Liver (tissue), 9 donors: ENCODE data around the gene CCL22. TPM values are rescaled to one million over a fixed set of nuclear protein-coding genes. Genes with fewer than 3 reads are reported as not detected.

ENCODE experiments used
- DNase-seq: peaks from one replicate; pipeline ENCODE4 v3.0.0-alpha.2; 2017; ENCODE audit warnings: low spot score
- H3K27ac ChIP-seq, 2 donors: one replicate each; pipeline ENCODE4 v1.7.0; 2013; ENCODE audit warnings: inconsistent platforms in 2 of 2, low read length in 2 of 2, control low read depth in 1 of 2, low read depth in 1 of 2, mild to moderate bottlenecking in 1 of 2
- H3K27me3 ChIP-seq, 4 donors: one replicate each; pipeline versions ENCODE4 v1.6.1 to v1.7.0; 2013; ENCODE audit warnings: low read length in 3 of 4, inconsistent platforms in 1 of 4, mild to moderate bottlenecking in 1 of 4, moderate library complexity in 1 of 4; ENCODE audit not compliant: control insufficient read depth in 4 of 4, insufficient read depth in 4 of 4
- H3K36me3 ChIP-seq, 4 donors: one replicate each; pipeline versions ENCODE4 v1.6.1 to v1.7.0; 2013; ENCODE audit warnings: low read length in 3 of 4, mild to moderate bottlenecking in 3 of 4, low read depth in 1 of 4, moderate library complexity in 1 of 4; ENCODE audit not compliant: control insufficient read depth in 4 of 4, insufficient read depth in 3 of 4
- H3K4me1 ChIP-seq, 4 donors: one replicate each; pipeline versions ENCODE4 v1.6.1 to v1.7.0; 2013; ENCODE audit warnings: low read length in 3 of 4, mild to moderate bottlenecking in 3 of 4, moderate library complexity in 1 of 4; ENCODE audit not compliant: control insufficient read depth in 4 of 4, insufficient read depth in 4 of 4
- H3K4me3 ChIP-seq, 3 donors: one replicate each; pipeline versions ENCODE4 v1.6.1 to v1.7.0; 2013; ENCODE audit warnings: low read length in 3 of 3, control low read depth in 1 of 3, low read depth in 1 of 3, mild to moderate bottlenecking in 1 of 3
- H3K9ac ChIP-seq, 2 donors: one replicate each; pipeline ENCODE4 v1.7.0; 2013; ENCODE audit warnings: low read length in 2 of 2, mild to moderate bottlenecking in 2 of 2, moderate library complexity in 2 of 2, control low read depth in 1 of 2, low read depth in 1 of 2
- H3K9me3 ChIP-seq, 4 donors: one replicate each; pipeline versions ENCODE4 v1.6.1 to v1.7.0; 2013; ENCODE audit warnings: low read length in 3 of 4; ENCODE audit not compliant: control insufficient read depth in 4 of 4
- EGR1 ChIP-seq, 2 donors: IDR thresholded peaks; 2 replicates each; pipeline ENCODE4 v1.6.1; 2016 to 2018; ENCODE audit warnings: antibody characterized with exemption in 2 of 2, low read depth in 2 of 2
- FOXA1 ChIP-seq: IDR thresholded peaks from 2 replicates; pipeline ENCODE4 v1.6.1; 2016; ENCODE audit warnings: antibody characterized with exemption
- FOXA2 ChIP-seq: IDR thresholded peaks from 2 replicates; pipeline ENCODE4 v1.6.1; 2016; ENCODE audit warnings: antibody characterized with exemption
- HNF4A ChIP-seq, 2 donors: conservative IDR thresholded peaks; 2 replicates each; pipeline ENCODE4 v1.6.1; 2016; ENCODE audit warnings: antibody characterized with exemption in 2 of 2, mild to moderate bottlenecking in 2 of 2
- JUND ChIP-seq, 2 donors: IDR thresholded peaks; 2 replicates each; pipeline ENCODE4 v1.6.1; 2016; ENCODE audit warnings: antibody characterized with exemption in 2 of 2
- MAX ChIP-seq: IDR thresholded peaks from 2 replicates; pipeline ENCODE4 v1.6.1; 2016; ENCODE audit warnings: antibody characterized with exemption
- NR2F2 ChIP-seq: IDR thresholded peaks from 2 replicates; pipeline ENCODE4 v1.6.1; 2016; ENCODE audit warnings: antibody characterized with exemption
- RAD21 ChIP-seq, 2 donors: IDR thresholded peaks; 2 replicates each; pipeline ENCODE4 v1.6.1; 2016; ENCODE audit warnings: antibody characterized with exemption in 2 of 2, mild to moderate bottlenecking in 2 of 2
- TAF1 ChIP-seq: conservative IDR thresholded peaks from 2 replicates; pipeline ENCODE4 v1.6.1; 2016; ENCODE audit warnings: antibody characterized with exemption, mild to moderate bottlenecking
- YY1 ChIP-seq: IDR thresholded peaks from 2 replicates; pipeline ENCODE4 v1.6.1; 2016; ENCODE audit warnings: antibody characterized with exemption, mild to moderate bottlenecking
- whole genome bisulfite sequencing: extraction: QIAGEN DNeasy Blood & Tissue Kit; methylation state at CpG from one replicate; pipeline ENCODE4 v1.1.7; 2013; 5-methylcytosine and 5-hydroxymethylcytosine counted together
- polyA plus RNA-seq, 2 donors: library from polyadenylated mRNA; stranded (reverse) in 1 of 2; unstranded in 1 of 2; fragments of 200-250 nt in 1 of 2; fragments of >200 nt in 1 of 2; fragmentation: Nextera tagmentation in 1 of 2; extraction: Ambion mirVana in 1 of 2; gene quantifications; one replicate each; pipeline versions ENCODE4 v1.2.1 to v1.2.3, GENCODE V29; 2013 to 2015
- total RNA-seq, 2 donors: library from RNA; depleted of rRNA; stranded (reverse); fragments of >200 nt; gene quantifications; one replicate each; pipeline ENCODE4 v1.2.3, GENCODE V29; 2014
- TF ChIP-seq, protein P1 (sequence below): IDR thresholded peaks from 2 replicates; pipeline ENCODE4 v1.6.1; 2016; ENCODE audit warnings: antibody characterized with exemption
- TF ChIP-seq, protein P2 (sequence below): IDR thresholded peaks from 2 replicates; pipeline ENCODE4 v1.6.1; 2016; ENCODE audit warnings: antibody characterized with exemption, mild to moderate bottlenecking
- TF ChIP-seq, protein P3 (sequence below): fragments of 150-350 bp; IDR thresholded peaks from 2 replicates; pipeline ENCODE4 v1.5.1; 2017; ENCODE audit warnings: improper control_type of control experiment, low read depth, low read length; ENCODE audit not compliant: missing input control
- donor health status: healthy.
- donor health status: healthy.
- donor health status: healthy.
- donor health status: healthy.
- donor health status: healthy.

Gene CCL22, protein sequence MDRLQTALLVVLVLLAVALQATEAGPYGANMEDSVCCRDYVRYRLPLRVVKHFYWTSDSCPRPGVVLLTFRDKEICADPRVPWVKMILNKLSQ
- under 1 TPM in 1 of 2 donors, not detected in 1; 0.09 TPM for total RNA-seq
- polyA plus RNA-seq: under 1 TPM in 1 of 2 donors, not detected in 1; 0.02 TPM

- Histone ChIP-seq H3K4me3 (no peak within 1 kb of the TSS), H3K9me3 (no peaks in the 10 kb centered on the region), H3K36me3 (no peaks in the 10 kb centered on the region), H3K4me1 (peaks cover 0 to 16% (median 14%) of the 10 kb centered on the region in 4 donors), H3K27me3 (no peaks in the 10 kb centered on the region), H3K27ac (no peak within 1 kb of the TSS), H3K9ac (no peak within 1 kb of the TSS)
- TF ChIP-seq TAF1 (no peak), RAD21 (IDR thresholded peaks at IDR 0.05) (no peak), JUND (IDR thresholded peaks at IDR 0.05) (no peak), MAX (no peak), NR2F2 (no peak), HNF4A (conservative IDR thresholded peaks at IDR 0.05) (no peak)
- TF ChIP-seq, protein P1, sequence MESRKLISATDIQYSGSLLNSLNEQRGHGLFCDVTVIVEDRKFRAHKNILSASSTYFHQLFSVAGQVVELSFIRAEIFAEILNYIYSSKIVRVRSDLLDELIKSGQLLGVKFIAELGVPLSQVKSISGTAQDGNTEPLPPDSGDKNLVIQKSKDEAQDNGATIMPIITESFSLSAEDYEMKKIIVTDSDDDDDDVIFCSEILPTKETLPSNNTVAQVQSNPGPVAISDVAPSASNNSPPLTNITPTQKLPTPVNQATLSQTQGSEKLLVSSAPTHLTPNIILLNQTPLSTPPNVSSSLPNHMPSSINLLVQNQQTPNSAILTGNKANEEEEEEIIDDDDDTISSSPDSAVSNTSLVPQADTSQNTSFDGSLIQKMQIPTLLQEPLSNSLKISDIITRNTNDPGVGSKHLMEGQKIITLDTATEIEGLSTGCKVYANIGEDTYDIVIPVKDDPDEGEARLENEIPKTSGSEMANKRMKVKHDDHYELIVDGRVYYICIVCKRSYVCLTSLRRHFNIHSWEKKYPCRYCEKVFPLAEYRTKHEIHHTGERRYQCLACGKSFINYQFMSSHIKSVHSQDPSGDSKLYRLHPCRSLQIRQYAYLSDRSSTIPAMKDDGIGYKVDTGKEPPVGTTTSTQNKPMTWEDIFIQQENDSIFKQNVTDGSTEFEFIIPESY: no peak
- TF ChIP-seq, protein P2, sequence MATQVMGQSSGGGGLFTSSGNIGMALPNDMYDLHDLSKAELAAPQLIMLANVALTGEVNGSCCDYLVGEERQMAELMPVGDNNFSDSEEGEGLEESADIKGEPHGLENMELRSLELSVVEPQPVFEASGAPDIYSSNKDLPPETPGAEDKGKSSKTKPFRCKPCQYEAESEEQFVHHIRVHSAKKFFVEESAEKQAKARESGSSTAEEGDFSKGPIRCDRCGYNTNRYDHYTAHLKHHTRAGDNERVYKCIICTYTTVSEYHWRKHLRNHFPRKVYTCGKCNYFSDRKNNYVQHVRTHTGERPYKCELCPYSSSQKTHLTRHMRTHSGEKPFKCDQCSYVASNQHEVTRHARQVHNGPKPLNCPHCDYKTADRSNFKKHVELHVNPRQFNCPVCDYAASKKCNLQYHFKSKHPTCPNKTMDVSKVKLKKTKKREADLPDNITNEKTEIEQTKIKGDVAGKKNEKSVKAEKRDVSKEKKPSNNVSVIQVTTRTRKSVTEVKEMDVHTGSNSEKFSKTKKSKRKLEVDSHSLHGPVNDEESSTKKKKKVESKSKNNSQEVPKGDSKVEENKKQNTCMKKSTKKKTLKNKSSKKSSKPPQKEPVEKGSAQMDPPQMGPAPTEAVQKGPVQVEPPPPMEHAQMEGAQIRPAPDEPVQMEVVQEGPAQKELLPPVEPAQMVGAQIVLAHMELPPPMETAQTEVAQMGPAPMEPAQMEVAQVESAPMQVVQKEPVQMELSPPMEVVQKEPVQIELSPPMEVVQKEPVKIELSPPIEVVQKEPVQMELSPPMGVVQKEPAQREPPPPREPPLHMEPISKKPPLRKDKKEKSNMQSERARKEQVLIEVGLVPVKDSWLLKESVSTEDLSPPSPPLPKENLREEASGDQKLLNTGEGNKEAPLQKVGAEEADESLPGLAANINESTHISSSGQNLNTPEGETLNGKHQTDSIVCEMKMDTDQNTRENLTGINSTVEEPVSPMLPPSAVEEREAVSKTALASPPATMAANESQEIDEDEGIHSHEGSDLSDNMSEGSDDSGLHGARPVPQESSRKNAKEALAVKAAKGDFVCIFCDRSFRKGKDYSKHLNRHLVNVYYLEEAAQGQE: no peak
- WGBS: 88% methylated on average over 9 of the region's 9 CpGs
- no peak for DNase-seq
Measured at GRCh38 chr16:57358527-57359095, at the start of gene CCL22. CCL22 (plus strand) TSS chr16:57358783; CDS start chr16:57358817, 34 bp downstream.

DNA sequence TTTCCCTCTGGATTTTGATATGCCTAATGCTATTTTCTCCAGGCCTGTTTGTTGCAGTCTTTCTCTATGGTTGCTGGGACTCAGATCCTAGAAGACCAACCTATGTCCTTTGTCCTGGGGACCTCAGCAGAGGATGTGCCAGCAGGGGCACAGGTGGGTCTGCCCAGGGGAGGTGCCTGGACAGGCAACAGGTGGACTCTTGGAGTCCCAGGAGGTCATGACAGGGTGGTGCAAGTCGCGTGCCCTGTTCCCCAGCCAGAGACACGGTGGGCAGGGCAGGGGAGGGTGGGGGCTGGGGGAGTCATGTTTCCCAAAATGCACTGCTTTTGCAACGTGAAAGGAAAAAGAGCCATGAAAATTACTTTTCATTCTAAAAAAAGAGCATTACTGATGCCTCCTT, 47.8 kb upstream of the CCL22 start:
- WGBS: 27% methylated on average over 4 of the region's 4 CpGs
- H3K27ac ChIP-seq: no peak overlapping the region
- H3K4me1 ChIP-seq: peaks cover 3 to 9% (median 6%) of the 10 kb centered on the region in 4 donors
- no peaks in the 10 kb centered on the region for H3K9me3 ChIP-seq
- H3K9ac ChIP-seq: no peak overlapping the region
- TF ChIP-seq YY1 (no peak), NR2F2 (no peak), EGR1 (IDR thresholded peaks at IDR 0.05; ENCODE audit: low read depth in 2 of 2) (no peak), HNF4A (conservative IDR thresholded peaks at IDR 0.05) (peak in 1 of 2 donors; percentile 9), MAX (no peak), FOXA1 (no peak), FOXA2 (no peak)
- TF ChIP-seq, protein P3, sequence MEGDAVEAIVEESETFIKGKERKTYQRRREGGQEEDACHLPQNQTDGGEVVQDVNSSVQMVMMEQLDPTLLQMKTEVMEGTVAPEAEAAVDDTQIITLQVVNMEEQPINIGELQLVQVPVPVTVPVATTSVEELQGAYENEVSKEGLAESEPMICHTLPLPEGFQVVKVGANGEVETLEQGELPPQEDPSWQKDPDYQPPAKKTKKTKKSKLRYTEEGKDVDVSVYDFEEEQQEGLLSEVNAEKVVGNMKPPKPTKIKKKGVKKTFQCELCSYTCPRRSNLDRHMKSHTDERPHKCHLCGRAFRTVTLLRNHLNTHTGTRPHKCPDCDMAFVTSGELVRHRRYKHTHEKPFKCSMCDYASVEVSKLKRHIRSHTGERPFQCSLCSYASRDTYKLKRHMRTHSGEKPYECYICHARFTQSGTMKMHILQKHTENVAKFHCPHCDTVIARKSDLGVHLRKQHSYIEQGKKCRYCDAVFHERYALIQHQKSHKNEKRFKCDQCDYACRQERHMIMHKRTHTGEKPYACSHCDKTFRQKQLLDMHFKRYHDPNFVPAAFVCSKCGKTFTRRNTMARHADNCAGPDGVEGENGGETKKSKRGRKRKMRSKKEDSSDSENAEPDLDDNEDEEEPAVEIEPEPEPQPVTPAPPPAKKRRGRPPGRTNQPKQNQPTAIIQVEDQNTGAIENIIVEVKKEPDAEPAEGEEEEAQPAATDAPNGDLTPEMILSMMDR: no peak
- DNase-seq: no peak
- H3K36me3 ChIP-seq: no peaks in the 10 kb centered on the region
- H3K27me3 ChIP-seq: no peaks in the 10 kb centered on the region
- H3K4me3 ChIP-seq: no peak overlapping the region
